GM18909 (cell line): Measurements from ENCODE around the gene BAIAP3.
"Not testable (repeated sequence)": the region's sequence is repeated elsewhere in the genome, so short reads cannot be mapped to it uniquely, and the experiment has no call there.

Experiments used
- ATAC-seq: cut with Tn5 transposase; IDR thresholded peaks from one replicate; pipeline ENCODE4 v1.9.1; 2021; ENCODE audit warnings: mild to moderate bottlenecking; ENCODE audit not compliant: unreplicated experiment, poor library complexity

BAIAP3 gene

GRCh38 chr16:1333149-1333812 lies at the start of gene BAIAP3:
TSS of gene BAIAP3 (plus strand) at chr16:1333645. CDS start at chr16:1338550, 4,905 bp downstream.
- no peak for ATAC-seq

GRCh38 chr16:1283996-1284616 lies 49.3 kb upstream of the BAIAP3 start:
- ATAC-seq, result no peak

GRCh38 chr16:1285669-1286512 lies 47.6 kb upstream of the BAIAP3 start:
- no peak for ATAC-seq

GRCh38 chr16:1286513-1287094 lies 46.8 kb upstream of the BAIAP3 start:
- no peak for ATAC-seq

- no peak for ATAC-seq
Observed at GRCh38 chr16:1287982-1288670, 45.3 kb upstream of the BAIAP3 start.

GRCh38 chr16:1288813-1289476 lies 44.5 kb upstream of the BAIAP3 start:
- ATAC-seq, result no peak

GRCh38 chr16:1289477-1289866 lies 44.0 kb upstream of the BAIAP3 start:
- ATAC-seq, result no peak

- no peak for ATAC-seq
Observed at GRCh38 chr16:1290063-1290501, 43.4 kb upstream of the BAIAP3 start.

GRCh38 chr16:1290860-1291575 lies 42.4 kb upstream of the BAIAP3 start:
- no peak for ATAC-seq

- ATAC-seq, result no peak
Observed at GRCh38 chr16:1291576-1291974, 41.9 kb upstream of the BAIAP3 start.

- not testable (repeated sequence) for ATAC-seq
Observed at GRCh38 chr16:1292208-1292607, 41.2 kb upstream of the BAIAP3 start.

GRCh38 chr16:1292808-1293207 lies 40.6 kb upstream of the BAIAP3 start:
- not testable (repeated sequence) for ATAC-seq

- no peak for ATAC-seq
Observed at GRCh38 chr16:1293921-1294656, 39.4 kb upstream of the BAIAP3 start.

- ATAC-seq, result no peak
Observed at GRCh38 chr16:1295465-1295864, 38.0 kb upstream of the BAIAP3 start.

- not testable (repeated sequence) for ATAC-seq
Observed at GRCh38 chr16:1296688-1297017, 36.8 kb upstream of the BAIAP3 start.

- ATAC-seq, result no peak
Observed at GRCh38 chr16:1297018-1297696, 36.3 kb upstream of the BAIAP3 start.

GRCh38 chr16:1298406-1298805 lies 35.0 kb upstream of the BAIAP3 start:
- ATAC-seq, result no peak
